ENCODE results near the gene UCK2.
"Not testable (repeated sequence)": the region's sequence is repeated elsewhere in the genome, so short reads cannot be mapped to it uniquely, and the experiment has no call there.

UCK2 gene

DNA sequence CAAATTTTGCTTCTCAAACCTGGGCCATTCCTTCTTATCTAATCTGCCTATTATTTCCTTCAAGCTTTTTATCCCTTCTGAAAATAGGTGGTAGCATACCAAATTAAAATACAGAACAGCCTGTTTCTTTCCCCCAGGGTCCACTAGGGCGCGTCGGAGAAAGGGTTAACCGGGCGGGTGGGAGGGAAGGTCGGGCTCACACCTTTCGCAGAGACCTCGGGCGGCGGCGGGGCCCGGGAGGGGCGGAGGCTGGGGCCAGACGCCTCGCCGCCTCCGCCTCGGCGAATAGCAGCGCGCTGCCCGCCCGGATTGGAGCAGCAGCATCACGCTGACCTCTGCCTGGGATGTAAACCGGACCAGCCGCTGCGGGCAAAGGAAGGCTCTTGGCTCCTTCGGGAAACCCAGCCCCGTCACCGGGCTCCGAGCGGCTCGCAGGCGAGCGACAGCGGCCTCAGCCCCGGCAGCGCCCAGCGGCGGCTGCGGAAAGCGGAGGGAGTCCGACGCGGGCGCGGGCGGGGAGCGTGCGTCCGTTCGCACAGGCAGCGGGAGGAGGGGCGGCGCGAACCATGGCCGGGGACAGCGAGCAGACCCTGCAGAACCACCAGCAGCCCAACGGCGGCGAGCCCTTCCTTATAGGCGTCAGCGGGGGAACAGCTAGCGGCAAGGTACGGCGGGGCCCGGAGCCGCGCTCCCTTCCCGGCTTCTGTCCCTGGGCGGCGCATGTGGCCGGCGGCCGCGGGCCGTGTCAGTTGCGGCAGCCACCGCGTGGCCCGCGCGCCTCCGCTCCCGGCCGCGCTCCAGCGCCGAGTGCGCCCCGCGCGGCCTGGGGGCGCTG is at the start of gene UCK2:
Gene UCK2, plus strand, starts transcription at position 347 of the 835 bp plus-strand sequence. Its CDS starts 220 bp downstream, at position 567.
- DNase-seq (ENCODE audit: low read depth in 4 of 4, low spot score in 1 of 4), result peak; percentile 30 to 71 (median 50)

- not testable (repeated sequence) for DNase-seq (ENCODE audit: low read depth in 4 of 4, low spot score in 1 of 4)
These were observed 49.2 kb upstream of the UCK2 start for GRCh38 chr1:165778197-165778596.

GRCh38 chr1:165783519-165783918 is 43.9 kb upstream of the UCK2 start:
- not testable (repeated sequence) for DNase-seq (ENCODE audit: low read depth in 4 of 4, low spot score in 1 of 4)

GRCh38 chr1:165787741-165788140 is 39.7 kb upstream of the UCK2 start:
- DNase-seq (ENCODE audit: low read depth in 4 of 4, low spot score in 1 of 4), result no peak

- DNase-seq (ENCODE audit: low read depth in 4 of 4, low spot score in 1 of 4), result no peak
These were observed 33.5 kb upstream of the UCK2 start for GRCh38 chr1:165793951-165794350.

- DNase-seq (ENCODE audit: low read depth in 4 of 4, low spot score in 1 of 4), result no peak
These were observed 31.5 kb upstream of the UCK2 start for GRCh38 chr1:165795894-165796293.

DNA sequence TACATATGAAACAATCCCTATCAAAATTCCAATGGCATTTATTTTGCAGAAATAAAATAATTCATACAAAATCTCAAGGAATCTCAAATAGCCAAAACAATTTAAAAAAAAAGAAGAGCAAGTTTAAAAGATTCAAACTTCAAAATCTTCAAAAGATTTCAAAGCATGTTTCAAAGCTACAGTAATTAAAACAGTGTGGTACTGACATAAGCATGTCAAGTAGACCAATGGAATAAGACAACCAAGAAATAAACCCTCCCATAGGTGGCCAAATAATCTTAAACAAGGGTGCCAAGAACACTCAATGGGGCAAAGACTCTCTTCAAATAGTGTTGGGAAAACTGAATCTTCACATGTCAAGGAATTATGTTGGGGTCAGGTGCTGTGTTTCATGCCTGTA is 28.0 kb upstream of the UCK2 start:
- no peak for DNase-seq (ENCODE audit: low read depth in 4 of 4, low spot score in 1 of 4)

- DNase-seq (ENCODE audit: low read depth in 4 of 4, low spot score in 1 of 4), result not testable (repeated sequence)
These were observed 22.9 kb upstream of the UCK2 start for GRCh38 chr1:165804513-165804912.

DNA sequence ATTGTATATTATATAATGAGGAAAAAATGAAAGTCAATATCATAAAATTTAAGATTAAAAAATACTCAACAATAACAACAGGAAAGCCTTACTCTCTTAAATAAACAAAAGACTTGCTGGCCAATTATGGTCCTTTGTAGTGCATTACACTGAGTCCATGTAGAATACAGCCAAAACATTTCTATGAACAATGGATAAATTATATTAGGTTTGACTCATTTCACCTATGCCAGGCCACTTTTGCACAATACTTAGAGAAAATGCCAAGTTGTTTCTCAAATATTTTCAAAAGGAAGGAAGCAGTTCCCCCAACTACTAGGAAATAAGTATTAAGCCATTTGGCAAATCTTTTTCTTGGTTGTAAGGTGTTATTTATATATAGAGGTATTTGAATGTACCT is 19.8 kb upstream of the UCK2 start:
- no peak for DNase-seq (ENCODE audit: low read depth in 4 of 4, low spot score in 1 of 4)

- DNase-seq (ENCODE audit: low read depth in 4 of 4, low spot score in 1 of 4), result no peak
These were observed 11.7 kb upstream of the UCK2 start for GRCh38 chr1:165815725-165816124.

DNA sequence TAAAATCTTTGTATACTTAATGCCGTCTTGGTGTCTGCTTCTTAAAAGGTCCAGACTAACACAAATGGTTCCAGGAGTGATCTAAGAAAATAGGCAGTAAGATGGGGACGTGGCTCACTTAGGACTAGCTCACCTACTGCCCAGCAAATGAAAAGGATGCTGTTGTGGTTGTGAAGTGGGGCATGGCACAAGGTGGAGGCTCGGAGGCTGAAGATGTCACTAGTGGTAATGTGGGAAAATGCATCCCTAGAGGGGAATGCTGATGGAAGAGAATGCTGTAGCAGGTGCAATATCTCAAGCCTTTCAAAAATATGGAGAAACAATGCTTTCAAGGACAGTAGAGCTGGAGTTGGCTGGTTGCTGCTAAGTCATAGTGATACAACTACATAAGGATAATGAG is 11.3 kb upstream of the UCK2 start:
- DNase-seq (ENCODE audit: low read depth in 4 of 4, low spot score in 1 of 4), result no peak

GRCh38 chr1:165816826-165817497 is 10.5 kb upstream of the UCK2 start:
- DNase-seq (ENCODE audit: low read depth in 4 of 4, low spot score in 1 of 4), result no peak

DNA sequence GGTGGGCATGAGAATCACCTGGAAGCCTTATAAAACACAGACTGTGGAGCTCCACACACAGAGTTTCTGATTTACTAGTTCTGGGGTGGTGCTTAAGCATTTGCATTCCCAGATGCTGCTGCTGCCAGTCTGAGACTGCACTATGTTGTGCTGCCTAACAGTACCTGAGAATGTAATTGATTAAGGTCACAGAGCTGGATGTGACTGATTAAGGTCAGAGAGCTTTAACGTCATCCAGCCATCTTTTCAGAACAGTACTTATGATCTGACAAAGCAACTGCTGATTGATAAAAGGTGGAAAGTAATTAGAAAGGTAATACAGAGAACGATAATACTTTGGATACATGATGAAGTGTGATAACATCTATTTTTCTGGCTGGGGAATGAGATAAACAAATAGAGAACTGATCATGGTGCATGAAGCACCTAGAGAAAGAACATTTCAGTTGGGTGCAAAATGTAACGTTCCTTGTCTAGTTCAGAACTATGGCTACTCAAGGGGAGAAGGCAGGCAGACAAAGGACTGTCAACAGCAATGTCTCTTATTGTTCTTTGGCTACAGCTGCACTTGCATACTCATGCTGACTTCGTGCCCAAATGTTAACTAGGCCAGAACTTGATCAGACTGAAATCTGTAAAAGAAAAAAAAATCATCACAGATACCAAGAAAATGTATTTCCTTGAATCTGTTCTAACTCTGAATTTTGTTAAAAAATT is 3.7 kb upstream of the UCK2 start:
- DNase-seq (ENCODE audit: low read depth in 4 of 4, low spot score in 1 of 4), result no peak

DNA sequence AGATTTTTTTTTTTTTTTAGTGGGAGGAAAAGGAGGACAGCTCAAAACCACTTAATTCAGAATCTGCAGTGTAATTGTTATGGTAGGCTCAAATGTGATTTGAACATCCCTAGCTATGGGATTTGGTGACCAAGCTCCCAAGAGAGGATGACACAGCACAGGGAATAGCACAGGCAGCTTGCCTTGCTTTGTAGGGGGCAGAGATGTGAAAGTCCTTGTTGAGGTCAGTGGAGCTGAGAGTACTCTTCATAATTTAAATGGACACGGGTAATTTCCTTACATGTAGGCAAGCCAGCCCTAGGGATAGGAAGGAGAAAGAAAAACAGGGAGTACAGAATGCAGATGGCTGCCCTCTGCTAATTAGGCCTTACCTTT is 3.2 kb upstream of the UCK2 start:
- no peak for DNase-seq (ENCODE audit: low read depth in 4 of 4, low spot score in 1 of 4)

GRCh38 chr1:165826565-165827267 is 698 bp upstream of the UCK2 start:
- DNase-seq (ENCODE audit: low read depth in 4 of 4, low spot score in 1 of 4), result no peak

GRCh38 chr1:165828103-165828668 is 772 bp downstream of the UCK2 start:
- peak; percentile 16 to 44 (median 38) for DNase-seq (ENCODE audit: low read depth in 4 of 4, low spot score in 1 of 4)

GRCh38 chr1:165828669-165829329 is 1.4 kb downstream of the UCK2 start:
- peak in 2 of 4 experiments; percentile 2 to 23 for DNase-seq (ENCODE audit: low read depth in 4 of 4, low spot score in 1 of 4)

GRCh38 chr1:165829888-165830287 is 2.5 kb downstream of the UCK2 start:
- DNase-seq (ENCODE audit: low read depth in 4 of 4, low spot score in 1 of 4), result no peak

DNA sequence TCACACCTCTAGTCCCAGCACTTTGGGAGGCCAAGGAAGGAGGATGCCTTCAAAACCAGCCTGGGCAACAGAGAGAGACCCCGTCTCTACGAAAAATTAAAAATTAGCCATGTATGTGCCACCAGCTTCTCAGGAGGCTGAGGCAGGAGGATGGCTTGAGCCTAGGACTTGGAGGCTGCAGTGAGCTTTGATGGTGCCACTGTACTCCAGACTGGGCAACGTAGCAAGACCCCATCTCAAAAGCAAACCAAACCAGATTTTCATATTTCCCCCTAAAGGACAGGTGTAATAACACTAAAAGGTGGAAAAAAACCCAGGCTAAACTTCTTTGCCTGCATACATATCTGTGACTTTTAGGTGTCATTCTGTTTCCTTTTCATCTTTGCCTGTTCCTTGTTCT is 3.7 kb downstream of the UCK2 start:
- no peak for DNase-seq (ENCODE audit: low read depth in 4 of 4, low spot score in 1 of 4)

- DNase-seq (ENCODE audit: low read depth in 4 of 4, low spot score in 1 of 4), result no peak
These were observed 5.5 kb downstream of the UCK2 start for GRCh38 chr1:165832902-165833301.

Data from stimulated activated CD4-positive, alpha-beta T cell treated with anti-CD3 and anti-CD28 coated beads, Interleukin-1b, Interleukin-23, amount 100 ng/mL, for 24 hours (primary cell).